Neural progenitor cell (in vitro differentiated cells): Measurements from ENCODE around the gene PSPH.

ENCODE experiments used
- CTCF ChIP-seq: fragments of 200-600 bp; sonication (generic); IDR thresholded peaks from 2 replicates; pipeline ENCODE4 v1.5.1; 2017; ENCODE audit warnings: antibody characterized with exemption, mild to moderate bottlenecking
- EZH2 ChIP-seq: fragments of 200-600 bp; sonication (generic); IDR thresholded peaks from 2 replicates; pipeline ENCODE4 v1.6.1; 2017; ENCODE audit warnings: antibody characterized with exemption, mild to moderate bottlenecking, moderate library complexity

- TF ChIP-seq CTCF = no peak
- TF ChIP-seq EZH2 = no peak
Measured at GRCh38 chr7:56046721-56047445, 4.4 kb downstream of the PSPH start.
